Activated T-cell treated with anti-CD3 and anti-CD28 coated beads, Interleukin-2, amount 50 U/mL, for 48 hours (primary cell): ENCODE data around the gene DAAM1.

Experiments
- DNase-seq, 2 experiments: peaks; one replicate each; pipeline ENCODE4 v3.0.0-alpha.2; 2020

DAAM1 gene

GRCh38 chr14:59317346-59317745 lies 128.9 kb downstream of the DAAM1 start:
- DNase-seq: no peak

DNA sequence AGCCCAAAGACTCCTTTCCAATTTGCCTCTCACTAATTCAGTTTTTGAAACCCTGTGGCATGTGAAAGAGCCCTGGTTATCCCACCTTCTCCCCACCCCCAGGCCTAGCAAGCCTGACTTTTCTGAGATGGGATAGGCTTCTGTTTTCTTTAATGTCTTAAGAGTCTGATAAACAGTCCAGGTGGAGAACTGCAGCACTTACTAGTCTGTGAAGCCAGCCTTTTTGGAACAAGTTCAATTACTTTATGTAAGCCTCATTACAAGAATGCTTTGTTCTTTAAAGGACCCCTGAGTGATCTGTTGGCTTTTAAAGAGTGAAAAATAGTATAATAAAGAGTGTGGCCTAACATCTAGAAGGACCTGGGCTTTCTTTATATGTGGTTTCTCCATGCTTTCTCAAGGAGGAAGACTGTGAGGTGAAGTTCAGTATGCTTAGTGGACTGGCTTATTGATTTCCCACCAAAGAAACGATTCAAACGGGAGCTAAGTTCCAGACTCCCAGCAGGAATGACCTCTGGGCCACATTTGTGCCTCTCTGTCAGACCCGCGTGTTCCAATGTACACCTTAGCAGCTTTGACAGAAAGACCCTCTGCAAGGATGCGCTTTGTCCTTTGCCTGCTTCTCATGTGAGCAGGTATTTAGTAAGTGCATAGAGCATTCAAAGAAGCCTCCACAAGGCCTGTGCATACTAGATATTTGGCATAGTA lies 129.5 kb downstream of the DAAM1 start:
- no peak for DNase-seq

DNA sequence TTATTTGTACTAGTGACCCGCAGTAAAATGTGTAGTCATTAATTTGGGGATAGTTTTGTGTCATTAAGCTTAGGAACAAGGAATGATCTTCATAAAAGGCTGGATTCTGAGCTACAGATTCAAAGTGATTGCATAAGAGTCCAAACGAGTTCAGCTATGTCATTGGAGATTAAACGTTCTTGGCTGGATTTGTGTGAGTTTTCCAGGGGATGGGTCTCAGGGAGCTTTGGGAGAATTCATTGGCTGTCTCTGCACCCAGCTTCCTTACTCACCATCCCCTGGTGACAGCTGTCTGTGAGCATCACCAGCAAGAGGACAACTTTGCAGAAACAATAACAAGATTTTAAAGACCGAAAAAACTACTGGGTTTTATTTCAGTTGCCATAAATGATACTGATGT lies 130.4 kb downstream of the DAAM1 start:
- DNase-seq: no peak

DNA sequence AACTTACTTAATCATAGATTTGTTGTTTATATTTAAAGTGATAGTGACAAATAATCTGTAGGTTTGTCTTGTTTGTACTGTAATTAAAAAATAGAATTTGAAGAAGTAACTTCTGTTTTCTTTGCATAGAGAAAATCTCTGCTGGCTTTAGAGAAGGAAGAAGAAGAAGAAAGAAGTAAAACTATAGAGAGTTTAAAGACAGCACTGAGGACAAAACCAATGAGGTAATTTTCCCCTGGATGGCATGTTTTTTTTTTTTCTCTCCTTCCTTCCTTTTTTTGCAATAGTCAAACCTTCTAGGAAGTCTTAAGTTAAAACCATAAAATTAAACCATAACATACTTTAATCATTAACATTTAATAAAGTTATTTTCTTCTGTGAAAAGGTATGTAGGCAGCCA lies 131.9 kb downstream of the DAAM1 start:
- no peak for DNase-seq

DNA sequence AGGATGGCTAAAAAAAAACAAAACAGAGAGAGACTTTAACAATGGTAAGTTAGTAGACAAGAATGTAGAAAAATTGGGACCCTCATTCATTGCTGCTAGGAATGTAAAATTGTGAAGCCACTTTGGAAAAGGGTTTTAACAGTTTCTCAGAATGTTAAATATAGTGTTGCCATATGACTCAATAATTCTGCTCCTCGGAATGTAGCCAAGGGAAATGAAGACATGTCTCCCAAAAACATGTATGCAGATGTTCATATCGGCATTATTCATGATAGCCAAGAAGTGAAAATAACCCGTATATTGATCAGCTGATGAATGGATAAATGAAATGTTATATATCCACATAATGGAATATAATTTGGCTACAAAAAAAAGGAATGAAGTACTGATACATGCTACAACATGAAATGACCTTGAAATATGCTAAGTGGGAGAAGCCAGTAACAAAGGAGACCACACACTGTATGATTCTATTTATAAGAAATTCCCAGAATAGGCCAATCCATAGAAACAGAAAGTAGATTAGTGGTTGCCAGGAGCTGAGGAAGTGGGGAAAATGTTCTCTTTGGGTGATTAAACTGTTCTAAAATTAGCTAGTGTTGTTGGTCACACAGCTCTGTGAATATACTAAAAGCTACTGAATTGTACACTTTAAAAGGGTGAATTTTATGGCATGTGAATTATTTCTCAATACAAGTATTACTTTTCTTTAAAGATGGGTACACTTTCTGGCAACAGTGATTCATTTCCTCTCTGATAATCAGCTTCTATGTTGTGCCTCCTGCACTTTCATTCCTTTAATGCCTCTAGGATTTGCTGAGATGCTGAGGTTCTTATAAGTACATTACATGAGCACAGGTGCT lies 132.5 kb downstream of the DAAM1 start:
- no peak for DNase-seq

DNA sequence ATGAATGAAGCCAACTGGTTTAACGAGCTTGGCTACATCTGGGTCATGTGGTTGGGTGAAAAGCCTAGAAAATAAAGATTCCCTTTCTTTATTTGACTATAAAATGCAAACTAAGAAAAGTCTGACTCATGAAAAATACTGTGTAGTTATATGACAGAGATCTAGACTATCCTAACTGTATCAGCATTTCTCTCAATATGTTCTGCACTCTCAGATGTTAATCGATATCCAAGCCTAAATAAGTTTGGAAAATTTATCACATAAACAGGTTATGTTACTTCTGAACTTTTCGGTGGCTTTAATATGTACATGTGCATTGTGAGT lies 133.1 kb downstream of the DAAM1 start:
- no peak for DNase-seq

DNA sequence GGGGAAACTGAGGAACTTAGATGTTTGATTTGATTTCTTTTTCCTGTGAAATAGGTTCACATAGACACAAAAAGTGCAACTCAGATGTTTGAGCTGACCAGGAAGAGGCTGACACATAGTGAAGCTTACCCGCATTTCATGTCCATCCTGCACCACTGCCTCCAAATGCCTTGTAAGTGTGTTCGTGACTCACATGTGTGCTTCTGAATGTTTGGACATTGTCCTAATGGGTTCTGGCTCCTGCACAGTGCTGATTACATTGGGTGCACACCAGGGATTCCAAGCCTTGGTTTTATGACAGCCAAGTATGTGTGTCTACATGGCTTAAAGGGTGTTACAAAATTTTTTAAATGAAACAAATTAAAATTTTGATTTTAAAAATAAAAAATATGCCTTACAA lies 137.4 kb downstream of the DAAM1 start:
- no peak for DNase-seq

GRCh38 chr14:59328454-59328853 lies 140.0 kb downstream of the DAAM1 start:
- no peak for DNase-seq

DNA sequence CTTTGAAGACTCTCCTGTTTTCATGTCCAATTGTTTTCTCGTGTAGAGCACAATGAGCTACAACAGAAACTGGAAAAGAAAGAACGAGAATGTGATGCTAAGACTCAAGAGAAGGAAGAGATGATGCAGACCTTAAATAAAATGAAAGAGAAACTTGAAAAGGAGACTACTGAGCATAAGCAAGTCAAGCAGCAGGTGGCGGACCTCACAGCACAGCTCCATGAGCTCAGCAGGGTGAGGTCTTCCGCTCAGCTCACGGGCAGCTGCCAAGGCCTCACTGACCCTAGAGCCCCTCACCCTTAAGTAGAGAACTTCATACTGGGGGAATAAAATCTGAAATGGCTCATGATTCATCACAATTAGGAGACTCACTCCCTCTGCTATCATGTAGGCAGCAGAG lies 142.0 kb downstream of the DAAM1 start:
- DNase-seq: no peak

GRCh38 chr14:59331217-59331616 lies 142.8 kb downstream of the DAAM1 start:
- no peak for DNase-seq

DNA sequence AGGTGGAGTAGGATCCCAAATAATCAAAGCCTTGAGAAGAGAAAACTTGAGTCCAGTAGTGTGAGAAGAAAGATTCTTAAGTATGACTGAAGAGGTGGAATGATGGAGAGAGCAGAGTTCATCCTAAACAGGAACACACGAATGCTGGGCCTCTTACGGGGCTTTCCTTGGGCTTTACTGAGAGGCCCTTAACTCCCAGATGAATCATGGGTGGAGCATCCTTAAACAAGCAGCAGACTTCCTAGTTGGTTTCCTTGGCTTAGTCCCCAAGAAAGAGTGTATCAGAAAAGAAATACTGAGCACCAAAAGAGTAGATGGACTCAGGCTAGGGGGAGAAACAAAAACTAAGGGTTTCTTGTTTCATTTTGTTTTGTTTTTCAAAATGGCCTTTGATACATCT lies 144.3 kb downstream of the DAAM1 start:
- no peak for DNase-seq

DNA sequence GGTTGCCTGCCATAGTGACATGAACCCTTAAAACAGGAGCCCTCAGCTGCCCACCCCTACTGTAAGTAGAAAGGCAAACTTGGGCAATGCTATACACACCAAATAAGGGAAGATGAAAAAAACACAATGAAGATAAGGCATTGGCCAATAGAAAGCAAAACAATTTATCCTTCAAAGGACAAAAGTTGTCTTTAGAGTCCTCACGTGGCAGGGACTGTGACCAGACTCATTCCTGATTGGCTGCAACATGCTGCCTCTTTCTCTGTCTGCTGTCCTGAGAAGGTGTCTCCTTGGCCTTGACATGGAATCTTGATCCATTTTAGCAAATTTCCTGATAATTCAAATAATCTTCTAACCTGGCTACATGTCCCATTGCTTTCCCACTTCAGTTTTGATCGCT lies 144.8 kb downstream of the DAAM1 start:
- no peak for DNase-seq

GRCh38 chr14:59333668-59334067 lies 145.2 kb downstream of the DAAM1 start:
- DNase-seq: no peak

GRCh38 chr14:59334253-59334652 lies 145.8 kb downstream of the DAAM1 start:
- no peak for DNase-seq

- no peak for DNase-seq
Observed at GRCh38 chr14:59336098-59336497, 147.6 kb downstream of the DAAM1 start.

DNA sequence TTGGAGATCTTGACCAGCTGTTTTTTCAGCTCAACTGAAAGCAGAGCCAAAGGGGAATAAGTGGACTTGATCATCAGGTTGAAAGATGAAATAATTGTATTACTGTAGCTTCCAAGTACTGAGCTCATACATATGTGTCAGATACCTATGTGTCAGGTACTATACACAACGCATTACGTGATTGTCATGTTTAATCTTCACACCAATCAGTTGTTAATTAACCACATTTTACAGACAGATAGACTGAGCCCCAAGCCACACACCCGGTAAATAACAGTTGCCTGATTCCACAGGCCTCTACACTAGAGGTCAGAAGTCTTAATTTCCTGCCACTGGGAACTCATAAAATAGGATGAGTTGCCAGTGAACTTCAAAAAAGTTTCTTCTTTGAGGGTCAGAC lies 148.2 kb downstream of the DAAM1 start:
- no peak for DNase-seq

DNA sequence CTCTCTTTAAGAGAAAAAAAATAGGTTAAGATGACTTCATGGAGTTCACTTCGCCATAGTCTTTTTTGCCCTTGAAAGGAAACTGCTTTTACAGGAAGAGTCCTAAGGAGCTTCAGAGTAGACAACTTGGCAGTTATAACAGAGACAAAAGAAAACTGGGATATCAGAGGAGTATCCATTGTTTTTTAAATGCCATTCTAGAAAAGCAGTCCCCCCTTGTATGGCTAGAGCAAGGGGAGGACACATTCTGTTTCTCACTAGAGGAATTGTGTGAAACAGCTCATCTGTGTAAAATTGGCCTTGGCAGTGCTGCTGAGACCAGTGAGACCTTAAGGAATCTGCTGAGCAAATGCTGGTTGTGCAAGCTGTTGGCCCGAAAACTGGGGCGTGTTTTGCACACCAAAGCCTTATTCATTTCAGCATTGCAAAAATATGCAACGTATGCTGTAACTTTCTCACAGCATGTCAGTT lies 148.7 kb downstream of the DAAM1 start:
- DNase-seq: no peak

DNA sequence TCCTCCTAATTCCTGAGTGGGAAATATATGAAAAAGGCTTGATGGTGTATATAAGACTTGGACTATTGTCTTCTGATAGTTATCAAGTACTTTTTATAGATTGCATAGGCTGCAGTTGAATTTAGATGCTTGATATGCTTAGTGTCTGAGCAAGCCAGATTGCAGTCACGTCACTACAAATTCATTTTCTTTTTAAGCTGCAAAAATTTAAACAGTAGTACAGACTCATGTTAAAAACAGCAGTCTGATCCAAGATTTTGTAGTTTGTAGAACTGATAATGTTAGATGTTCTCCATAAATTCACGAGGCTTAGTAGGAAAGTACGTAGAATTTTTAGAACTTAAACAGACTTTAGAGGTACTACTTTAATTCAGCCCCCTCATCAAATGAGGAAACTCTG lies 150.3 kb downstream of the DAAM1 start:
- no peak for DNase-seq

GRCh38 chr14:59339524-59340330 lies 151.3 kb downstream of the DAAM1 start:
- no peak for DNase-seq

GRCh38 chr14:59341858-59342477 lies 153.5 kb downstream of the DAAM1 start:
- DNase-seq: no peak

DNA sequence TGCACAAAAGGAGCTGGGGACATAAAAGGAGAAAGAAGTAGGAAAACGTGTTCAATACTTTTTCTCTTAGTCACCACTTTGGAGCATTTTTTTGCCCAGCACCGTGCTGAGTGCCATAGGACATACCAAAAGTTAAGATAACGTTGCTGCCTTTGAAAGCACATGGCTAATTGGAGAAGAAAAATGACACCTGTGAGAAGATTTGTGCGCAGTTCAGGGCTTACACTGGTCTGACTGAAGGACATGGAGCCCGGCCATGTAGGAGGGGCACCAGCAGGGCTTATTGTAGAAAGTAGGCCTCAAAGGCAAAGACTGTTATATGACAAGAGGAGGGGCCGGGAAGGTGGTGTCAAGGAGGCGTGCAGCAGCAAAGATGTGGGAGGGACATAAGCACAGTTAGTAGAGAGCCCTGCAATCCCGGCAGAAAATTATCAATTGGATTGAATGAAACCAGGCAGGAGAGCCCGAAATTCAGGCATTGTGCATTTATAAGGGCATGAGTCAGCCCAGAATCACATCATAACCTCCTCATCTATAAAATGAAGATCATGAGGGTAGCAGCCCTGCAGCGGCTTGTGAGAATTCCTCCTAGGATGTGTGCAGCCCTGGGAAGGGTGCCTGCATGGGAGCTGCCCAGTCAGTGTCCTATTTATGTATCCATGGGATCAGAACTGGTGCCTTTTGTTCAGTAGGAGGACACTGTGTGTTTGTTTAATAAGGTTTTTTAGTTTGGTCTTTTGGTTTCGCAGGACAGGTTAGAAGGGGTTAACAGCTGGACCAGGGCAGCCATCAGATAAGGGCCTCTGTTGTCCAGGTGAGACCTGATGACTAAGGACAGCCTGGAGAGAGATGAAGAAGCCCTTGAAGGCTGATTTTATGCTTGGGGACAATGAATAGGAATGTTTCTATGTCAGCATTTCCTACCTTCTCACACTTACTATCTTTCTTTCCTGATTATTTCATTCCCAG lies 154.3 kb downstream of the DAAM1 start:
- DNase-seq: no peak

DNA sequence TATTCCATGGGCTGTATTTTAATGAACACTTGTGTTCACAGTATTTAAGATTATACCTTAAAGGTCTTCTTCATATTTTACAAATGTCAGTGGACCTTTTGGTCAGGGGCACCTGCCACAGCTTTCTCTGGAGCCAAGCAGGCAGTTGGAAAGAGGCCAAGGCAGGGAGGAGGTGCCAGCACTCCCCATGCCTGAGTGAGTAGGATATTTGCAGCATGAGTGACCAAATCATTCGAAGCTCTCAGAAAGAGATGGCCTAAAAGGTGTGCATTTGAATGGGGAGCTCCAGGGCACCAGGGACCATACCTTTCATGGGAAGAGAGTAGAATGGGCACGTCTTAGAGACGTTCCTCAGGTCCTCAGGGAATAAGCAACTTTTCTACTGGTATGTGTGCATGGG lies 155.1 kb downstream of the DAAM1 start:
- no peak for DNase-seq
